HG03565 (cell line): ENCODE measurements around the gene PRDM11.
"Not testable (repeated sequence)": the region's sequence is repeated elsewhere in the genome, so short reads cannot be mapped to it uniquely, and the experiment has no call there.

Experiments
- ATAC-seq: cut with Tn5 transposase; IDR thresholded peaks from one replicate; pipeline ENCODE4 v1.9.1; 2021; ENCODE audit warnings: mild to moderate bottlenecking, moderate library complexity; ENCODE audit not compliant: unreplicated experiment

The PRDM11 gene

DNA sequence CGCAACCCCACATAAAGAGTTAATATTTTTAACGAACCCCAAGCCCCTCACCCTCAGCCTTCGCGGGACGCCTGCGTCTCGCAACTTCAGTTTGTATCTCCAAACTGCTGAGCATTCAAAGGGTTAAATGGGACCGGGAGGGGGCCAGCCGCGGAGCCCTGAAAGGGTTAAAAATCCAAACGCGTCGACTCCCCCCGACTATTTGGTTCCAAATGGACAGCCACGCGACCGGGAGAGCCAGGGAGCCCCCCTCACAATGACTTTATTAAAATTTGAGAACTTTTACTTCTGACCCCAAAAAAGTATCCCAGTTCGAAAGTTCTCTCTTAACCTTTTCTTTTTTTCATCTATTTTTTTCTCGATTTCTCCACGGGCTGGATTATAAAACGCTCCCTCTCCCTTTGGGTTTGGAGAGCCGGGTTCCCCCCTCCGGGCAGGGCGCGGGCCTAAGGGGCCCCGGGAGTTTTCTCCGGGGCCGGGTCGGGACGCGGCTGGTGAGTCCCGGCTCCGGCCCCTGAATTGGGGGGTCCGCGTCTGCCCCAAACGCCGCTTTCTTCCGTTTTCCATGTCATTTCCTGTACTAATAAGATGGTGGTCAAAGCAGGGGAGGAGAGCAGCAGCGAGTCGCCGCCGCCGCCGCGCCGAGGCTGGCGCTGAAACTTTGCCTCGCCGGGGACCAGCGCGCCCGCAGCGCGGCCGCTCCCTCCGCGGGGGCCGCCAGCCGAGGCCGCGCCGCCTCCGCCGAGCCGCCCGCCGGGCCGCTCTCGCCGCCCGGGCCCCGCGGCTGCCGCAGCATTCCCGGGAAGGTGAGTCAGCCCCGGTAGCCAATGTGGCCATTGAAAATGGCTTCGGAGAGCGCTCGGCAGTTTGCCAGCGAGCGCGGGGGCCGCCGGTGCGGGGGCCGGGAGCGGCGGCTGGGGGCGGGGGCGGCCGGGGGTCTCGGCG, at the start of gene PRDM11:
PRDM11 (plus strand) TSS at position 568 of the 945 bp plus-strand sequence. CDS start 35,128 bp downstream, outside the sequence.
- ATAC-seq: peak; percentile 13

DNA sequence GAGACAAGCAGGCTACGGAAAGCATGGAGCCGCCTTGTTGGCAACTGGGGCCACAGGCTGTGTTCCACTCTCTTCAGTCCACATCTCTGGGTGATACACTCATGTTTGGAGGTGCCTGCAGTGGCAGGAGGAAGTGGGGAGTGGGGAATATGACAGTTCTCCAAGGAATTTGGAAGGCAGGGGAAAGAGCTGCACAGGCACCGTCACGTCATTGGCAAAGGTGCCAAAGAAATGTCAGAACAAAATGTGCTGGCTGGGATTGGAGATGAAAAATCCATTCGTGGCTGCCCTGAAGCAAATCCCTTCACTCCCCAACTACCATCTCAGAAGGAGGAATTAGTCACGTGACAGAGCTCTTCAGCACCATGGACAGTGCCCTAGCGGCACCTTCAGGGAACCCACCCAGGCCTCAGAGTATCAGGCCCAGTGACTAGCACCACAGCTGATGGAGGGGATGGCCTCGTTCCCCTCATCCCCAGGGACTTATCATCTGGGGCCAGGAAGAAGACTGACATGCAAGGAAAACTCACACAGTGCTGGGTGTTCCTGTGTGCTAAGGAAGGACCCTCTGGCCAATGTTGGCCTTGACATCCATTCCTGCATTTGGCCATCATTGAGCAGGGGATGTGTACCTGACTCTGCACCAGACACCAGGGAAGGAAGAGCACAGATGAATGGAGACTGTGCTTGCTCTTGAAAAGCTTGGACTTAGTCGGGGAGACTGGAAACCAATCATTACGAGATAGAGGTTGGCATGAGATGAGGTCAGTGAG, 48.5 kb upstream of the PRDM11 start:
- ATAC-seq: no peak

DNA sequence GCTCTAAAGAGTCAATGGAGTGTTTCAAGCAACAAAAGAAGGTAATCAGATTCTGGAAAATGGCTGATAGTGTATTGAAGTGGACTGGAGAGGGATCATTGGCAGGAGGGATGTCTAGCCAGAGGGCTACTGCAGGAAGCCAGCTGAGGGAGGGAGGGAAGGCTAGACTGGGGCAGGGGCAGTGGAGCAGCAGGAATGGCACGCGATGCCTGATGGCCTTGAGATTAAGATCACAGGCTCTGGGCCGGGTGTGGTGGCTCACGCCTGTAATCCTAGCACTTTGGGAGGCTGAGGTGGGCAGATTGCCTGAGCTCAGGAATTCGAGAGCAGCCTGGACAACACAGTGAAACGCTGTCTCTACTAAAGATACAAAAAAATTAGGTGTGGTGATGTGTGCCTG, 47.5 kb upstream of the PRDM11 start:
- no peak for ATAC-seq

DNA sequence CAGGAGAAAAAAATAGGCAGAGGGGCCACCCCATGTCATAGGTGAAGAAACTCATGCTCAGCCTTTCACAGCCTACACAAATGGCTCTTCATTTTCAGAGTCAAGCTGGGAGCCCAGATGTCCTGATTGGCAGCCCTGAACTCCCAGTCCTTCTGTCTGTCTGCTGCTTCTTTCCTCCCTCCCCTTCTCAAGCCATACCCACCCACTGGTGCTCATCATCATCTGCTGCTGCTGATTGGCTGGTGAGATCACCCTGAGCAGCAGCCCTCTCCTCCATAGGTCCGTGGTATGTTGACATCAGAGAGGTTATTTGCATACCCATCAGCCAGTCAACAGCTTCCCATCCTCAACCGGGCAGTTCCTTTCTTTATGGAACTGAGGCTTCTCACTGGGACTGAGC, 46.1 kb upstream of the PRDM11 start:
- no peak for ATAC-seq

DNA sequence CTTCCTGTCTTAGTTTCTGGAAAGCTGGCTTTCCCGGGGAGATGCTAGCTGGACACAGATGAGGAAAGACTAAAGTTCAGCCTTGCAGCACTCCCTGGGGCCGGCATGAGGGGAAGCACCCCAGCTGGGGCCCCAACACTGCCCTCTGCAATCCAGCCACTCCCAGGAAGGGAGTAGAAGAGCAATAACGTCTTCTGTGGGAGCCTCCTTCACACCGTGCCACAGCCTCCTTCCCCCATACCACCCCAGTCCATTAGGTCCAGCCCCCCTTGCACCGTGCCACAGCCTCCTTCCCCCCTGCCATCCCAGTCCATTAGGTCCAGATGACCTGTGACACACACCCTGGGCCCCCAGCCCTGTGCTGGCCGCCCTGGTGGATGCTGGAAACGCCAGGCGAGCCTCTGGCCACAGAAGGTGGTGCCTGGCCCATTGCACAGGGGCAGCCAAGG, 44.1 kb upstream of the PRDM11 start:
- no peak for ATAC-seq

DNA sequence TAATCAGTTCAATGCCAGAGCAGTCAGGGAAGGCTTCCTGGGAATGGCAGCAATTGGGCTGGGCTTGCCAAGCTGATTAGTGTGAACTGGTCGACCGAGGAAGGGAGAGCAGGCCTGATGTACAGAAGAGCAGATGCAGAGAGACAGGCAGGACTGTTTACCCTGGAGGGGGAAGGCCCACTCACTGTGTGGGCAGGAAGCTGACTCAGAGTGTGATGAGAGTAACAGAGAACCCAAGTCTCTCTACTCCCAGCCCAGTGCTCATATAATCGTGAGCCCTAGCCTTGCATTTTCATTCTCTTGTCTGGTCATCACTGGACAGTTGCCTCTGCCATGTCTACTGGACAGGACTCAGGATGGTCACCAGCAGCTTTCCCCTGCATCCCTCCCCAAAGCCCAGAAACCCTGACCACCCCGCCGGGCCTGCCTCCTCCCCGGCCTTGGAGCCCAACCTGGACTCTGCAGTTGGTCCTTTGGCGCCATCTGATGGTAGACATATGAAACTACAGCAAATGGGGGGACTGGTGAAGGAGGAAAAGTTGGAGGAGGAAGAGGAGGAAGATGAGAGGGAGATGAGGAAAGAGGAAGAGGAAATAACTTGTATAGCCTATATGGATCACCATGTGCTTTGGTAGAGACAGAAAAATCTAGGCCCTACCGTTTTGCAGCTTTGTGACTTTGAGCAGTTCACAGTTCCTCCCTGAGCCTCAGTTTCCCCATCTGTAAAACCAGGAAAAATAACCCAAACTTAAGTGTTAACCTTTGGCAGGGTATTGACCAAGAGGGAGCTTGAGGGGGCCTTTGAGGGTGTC, 43.4 kb upstream of the PRDM11 start:
- peak; percentile 90 for ATAC-seq

DNA sequence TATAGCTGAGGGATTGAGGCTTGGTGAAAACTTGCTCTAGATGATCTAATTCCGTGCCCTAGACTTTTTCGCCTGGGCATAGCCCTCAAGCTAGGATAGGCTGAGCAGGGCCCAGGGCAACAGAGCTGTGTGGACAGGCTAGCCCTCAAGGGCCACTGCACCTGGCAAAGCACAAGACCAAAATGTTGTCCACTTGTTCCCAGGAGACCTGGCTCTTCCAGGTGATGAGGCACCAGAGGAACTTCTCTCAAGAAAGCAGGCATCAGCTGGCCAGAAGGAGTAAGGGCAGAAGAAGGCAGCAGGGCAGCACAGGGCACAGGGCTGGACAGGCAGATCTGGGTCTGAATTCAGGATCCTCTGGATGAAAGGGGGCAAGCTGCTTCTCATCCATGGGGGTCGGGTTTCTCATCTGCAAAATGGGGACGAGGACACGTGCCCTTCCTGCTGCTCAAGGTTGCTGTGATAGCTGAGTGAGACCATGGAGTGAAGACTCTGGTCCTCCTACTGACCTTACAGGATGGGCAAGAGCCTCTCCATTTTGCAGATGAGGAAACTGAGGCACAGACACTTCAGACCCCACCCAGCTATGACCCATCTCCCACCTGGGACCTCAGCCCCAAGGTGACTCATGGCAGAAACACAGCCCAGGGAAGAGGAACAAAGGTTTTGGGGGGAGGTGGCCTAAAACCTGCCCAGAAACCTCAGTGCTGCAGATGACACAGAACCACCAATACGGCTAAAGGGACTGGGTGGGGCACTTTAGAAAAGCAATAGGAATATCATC, 42.2 kb upstream of the PRDM11 start:
- no peak for ATAC-seq

DNA sequence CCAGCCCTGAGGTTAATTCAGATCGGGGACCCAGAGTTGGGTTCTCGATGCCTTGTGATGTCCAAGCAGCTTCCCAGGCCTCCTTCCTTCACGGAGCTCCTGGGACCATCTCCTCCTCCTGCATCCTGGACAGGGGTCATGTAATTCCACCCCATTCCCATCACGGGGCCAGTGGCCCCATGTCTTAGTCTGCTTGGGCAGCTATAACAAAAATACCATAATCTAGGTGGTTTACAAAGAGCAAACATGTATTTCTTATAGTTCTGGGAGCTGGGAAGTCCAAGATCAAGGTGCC, 41.7 kb upstream of the PRDM11 start:
- no peak for ATAC-seq

DNA sequence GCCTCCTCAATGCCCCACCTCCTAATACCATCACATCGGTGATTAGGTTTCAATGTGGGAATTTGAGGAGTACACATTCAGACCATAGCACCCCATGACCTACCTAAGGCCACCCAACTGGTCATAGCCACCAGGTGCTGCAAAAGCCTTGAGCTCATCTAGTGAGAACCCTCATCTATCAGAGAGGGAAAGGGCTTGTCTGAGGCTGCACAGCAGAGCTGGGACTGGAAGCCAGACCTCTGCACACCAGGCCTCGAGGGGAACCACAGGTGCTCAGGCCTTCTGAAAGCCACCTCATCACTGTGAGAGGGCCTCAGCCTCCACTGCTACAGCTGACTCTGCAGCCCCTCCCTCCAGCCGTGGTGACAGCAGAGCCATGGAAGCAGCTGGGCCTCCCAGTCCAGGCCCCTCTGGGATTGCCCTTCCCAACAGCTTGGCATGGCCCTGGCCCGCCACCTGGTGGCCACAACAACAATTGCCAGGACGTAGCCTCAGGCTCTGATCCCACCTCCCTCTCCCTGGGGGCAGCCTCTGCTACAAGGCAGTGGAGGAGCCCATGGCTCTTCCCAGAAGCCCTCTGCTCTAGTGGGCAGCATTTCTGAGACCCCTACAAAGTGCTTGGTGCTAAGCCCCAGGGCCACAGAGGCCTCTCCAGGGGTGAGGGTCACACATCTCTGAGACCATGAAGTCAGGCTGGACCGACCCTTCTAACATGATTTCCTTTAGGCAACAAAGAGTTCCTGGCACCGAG, 41.0 kb upstream of the PRDM11 start:
- ATAC-seq: no peak

DNA sequence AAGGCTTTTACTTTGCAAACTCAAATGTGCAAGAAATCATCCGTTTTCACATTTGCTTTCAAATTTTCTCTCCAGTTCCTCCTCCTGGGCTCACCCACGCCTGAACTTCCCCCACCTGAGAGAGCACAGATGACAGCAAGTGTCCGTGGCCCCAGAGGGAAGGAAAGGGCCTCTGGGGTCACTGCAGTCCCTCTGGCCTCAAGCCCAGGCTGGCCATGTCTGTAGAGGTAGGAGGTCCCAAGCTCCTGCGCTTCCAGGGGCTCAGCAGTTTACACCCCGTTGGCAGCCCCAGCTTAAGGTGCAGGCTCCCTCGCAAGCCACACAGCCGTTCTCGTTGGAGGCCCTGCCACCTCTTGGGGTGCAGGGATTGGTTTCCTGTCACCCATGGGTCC, 40.5 kb upstream of the PRDM11 start:
- ATAC-seq: no peak

DNA sequence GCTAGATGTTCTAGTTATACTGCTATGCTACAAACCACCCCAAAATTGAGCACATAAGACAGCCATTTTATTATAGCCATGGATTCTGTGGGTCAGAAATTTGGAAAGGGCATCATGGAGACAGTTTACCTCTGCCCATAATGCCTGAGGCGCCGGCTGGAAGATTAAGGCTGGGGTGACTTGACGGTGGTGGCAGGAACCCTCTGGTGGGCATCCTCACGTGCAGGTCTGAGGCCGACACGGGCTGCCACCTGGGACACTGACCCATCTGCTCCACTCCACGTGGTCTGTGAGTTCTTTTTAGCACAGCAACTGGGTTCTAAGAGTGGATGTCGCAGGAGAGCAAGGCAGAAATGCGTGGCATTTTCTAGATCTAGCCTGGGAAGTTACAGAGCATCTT, 40.0 kb upstream of the PRDM11 start:
- no peak for ATAC-seq

DNA sequence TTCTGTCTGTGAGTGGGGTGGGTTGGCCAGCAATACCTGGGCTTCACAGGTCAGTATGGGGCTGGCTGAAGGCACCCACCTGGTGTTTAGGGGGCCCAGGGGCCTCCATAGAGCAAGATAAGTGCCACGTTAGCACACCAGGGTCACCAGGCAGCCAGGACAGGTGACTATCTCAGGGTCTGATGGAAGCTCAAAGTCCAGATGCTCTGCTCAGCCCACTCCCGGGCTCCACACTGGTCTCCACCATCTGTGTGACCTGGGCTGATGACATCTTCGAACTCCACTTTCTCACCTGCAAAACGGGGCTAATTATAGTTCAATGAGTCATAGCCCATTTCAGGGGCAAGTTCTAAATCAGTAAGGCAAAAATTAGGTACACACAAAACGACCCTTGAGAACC, 39.4 kb upstream of the PRDM11 start:
- ATAC-seq: no peak

DNA sequence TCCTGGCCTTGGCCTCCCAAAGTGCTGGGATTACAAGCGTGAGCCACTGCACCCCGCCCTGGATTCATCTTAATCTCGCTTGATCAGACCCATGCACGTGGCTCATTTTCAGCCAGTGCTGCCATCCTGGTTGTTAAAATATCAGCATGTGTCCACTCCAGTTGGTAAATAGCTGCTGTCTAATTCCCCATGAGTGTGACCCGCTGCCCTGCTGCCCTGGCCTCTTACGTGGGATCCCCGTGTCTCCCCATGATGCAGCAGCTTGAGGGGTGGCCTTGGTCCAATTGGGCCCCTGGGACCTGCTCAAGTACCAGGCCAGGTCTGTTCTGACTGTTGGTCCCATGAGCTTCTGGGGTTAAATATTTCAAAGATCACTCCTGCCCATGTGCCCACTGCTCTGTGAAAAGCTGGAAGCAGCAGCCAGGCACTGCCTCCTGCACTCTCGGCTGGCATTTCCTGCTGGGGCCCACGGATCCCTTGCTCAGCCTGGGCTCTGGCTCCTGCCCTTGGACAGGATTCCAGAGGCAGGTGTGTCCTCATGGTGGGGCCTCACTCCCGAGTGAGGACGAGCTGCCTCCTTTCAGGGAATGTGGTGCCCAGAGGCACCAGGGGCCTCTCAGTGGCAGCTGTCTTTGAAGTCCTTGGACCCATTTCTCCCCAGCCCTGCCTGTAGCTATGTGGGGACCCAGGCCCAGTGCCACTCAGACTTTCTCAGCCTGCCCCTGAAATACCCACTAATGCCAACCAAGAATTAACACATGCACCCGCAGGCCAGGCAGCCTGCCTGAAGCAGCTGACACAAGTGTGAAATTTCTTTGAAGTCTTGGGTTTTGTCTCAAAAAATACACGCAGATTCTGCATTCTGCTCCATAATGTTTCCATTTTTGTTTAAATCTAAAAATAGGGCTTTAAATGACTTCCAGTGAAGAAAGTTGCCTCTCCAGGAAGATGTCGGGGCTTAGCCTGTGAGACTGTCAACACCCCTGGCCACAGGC, 38.1 kb upstream of the PRDM11 start:
- ATAC-seq: no peak

DNA sequence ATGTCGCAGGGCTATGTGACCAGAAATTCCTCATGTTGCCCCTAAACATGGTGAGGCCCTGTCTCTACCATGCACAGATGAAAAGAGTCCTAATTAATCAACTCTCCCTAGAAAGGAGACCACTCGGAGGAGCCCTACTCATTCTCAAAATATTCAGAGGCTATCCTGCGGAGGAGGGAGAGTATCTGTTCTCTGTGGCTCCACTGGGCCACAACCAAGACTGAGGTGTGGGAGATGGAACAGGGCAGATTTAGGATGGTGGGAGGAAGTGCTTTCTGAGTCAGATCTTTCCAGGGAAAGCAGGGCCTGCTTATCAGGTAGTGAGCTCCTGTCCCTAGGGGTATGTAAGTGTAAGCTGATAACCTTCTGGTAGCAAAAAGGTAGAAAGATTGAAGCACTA, 37.0 kb upstream of the PRDM11 start:
- no peak for ATAC-seq

DNA sequence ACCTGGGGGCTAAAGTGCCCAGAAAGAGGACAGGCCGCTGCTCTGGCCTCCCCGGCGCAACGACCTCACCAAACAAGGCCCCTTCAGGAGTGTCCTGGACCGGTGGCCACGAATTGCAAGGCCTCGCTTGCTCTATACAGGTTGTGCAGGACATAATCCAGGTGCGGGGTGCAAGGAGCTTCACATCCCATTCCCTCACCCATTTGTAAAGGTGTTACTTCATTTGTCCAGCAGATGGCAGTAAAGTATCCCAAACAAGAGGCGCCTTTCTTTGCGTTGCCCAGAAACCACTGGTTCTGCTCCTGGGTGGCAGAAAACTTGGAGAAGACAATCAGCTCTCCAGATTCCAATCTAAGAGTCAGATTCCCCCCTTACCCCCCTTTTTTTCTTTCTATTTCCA, 35.9 kb upstream of the PRDM11 start:
- ATAC-seq: no peak

DNA sequence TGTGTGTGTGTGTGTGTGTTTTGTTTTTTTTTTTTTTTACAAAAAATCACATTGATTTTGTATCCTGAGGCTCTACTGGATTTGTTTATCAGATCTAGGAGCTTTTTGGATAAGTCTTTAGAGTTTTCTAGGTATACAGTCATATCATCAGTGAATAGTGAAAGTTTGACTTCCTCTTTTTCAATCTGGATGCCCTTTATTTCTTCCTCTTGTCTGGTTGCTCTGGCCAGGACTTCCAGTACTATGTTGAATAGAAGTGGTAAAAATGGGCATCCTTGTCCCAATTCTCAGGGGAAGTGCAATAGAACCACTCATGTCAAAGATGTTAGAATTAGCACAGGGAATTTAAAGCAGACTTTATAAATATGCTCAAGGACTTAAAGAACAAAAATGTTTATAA, 32.6 kb upstream of the PRDM11 start:
- ATAC-seq: no peak

DNA sequence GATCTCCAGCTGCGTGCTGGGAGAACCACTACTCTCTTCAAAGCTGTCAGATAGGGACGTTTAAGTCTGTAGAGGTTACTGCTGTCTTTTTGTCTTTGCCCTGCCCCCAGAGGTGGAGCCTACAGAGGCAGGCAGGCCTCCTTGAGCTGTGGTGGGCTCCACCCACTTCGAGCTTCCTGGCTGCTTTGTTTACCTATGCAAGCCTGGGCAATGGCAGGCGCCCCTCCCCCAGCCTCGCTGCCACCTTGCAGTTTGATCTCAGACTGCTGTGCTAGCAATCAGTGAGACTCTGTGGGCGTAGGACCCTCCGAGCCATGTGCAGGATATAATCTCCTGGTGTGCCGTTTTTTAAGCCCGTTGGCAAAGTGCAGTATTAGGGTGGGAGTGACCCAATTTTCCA, 18.6 kb upstream of the PRDM11 start:
- not testable (repeated sequence) for ATAC-seq

DNA sequence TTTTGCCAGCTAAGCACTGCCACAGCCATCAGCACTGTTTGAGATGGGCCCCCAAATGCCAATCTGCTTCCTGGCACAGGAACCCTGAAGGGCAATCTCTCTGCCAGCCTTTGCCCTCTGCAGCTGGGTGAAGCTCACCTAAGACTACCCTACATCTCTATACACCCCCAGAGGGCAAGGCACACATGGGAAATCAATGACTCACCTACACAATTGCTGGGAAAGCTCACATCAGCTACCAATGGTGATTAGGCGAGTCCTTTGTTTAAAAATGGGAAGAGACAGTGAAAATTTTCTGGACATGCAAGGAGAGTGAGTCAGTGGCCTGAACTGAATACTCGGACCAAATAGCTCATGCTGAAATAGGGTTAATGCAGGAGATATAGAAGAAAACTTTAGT, 12.6 kb upstream of the PRDM11 start:
- no peak for ATAC-seq

DNA sequence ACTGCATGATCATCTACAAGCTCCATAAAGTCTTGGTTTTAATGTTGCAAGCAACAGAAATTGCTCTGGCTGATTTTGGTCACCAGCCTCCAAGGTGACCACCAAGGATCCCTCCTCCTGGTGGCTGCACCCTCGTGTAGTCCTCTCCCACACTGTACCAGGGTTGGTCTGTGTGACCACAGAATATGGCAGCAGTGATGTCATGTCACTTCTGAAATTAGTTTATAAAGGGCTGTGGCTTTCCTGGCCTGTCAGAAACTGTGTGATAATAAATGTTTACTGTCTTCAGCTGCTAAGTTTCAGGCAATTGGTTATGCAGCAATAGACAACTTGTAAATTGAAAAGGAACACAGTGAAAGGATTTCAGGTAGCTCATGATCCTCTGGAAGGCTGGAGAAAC, 5.3 kb upstream of the PRDM11 start:
- ATAC-seq: peak; percentile 53
